Occipital lobe (tissue), 2 donors: ENCODE measurements around the gene SUSD6. TPM values are rescaled to one million over a fixed set of nuclear protein-coding genes. Genes with fewer than 3 reads are reported as not detected.
A peak's percentile ranks its signal among the peaks of the same experiment; 100 is the strongest.

Experiments
- DNase-seq: peaks from one replicate; lab custom pipeline; 2025; lab: John Stamatoyannopoulos, UW
- total RNA-seq: library from RNA; depleted of rRNA; stranded (reverse); fragments of >200 nt; gene quantifications from one replicate; pipeline ENCODE4 v1.2.3, GENCODE V29; 2014

Gene SUSD6
- total RNA-seq, 1 donor from 2014 or later: 6.1 TPM

DNA sequence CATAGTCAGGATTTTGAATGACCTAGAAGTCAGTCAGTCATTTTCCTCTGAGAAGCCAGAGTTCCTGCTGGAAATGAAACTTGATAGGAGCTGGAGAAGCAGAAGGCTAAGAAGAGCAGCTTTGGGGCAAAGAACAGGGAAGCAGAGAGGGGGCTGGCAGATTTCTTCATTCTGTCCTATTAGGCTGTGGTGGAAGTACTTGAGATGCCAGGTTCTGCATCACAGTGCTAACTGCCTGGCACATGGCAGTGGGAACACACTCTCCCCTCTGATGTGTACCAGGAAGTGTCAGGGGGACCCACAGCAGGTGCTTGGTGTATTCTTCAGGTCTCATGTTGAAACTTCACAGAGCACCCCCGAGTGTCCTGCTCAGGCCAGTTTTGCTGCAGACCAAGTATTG lies 61.0 kb downstream of the SUSD6 start:
- DNase-seq: no peak

DNA sequence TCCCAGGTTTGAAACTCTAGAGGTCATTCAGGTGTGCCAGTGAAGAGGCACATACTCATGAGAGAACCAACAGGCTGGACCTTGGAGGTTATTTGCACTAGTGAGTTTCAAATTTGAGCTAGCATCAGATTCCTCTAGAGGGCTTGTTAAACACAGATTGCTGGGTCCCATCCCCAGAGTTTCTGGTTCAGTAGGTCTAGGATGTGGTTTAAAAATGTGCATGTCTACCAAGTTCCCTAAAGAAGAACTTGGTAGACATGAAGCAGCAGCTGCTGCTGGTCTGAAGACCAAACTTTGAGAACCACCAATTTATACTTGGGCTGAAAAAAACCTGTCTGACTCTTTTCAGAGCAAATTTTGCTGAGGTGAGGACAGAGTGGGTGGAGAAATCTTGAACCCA lies 61.7 kb downstream of the SUSD6 start:
- no peak for DNase-seq

- DNase-seq: no peak
These were observed 62.3 kb downstream of the SUSD6 start for GRCh38 chr14:69673578-69674305.

- no peak for DNase-seq
These were observed 63.3 kb downstream of the SUSD6 start for GRCh38 chr14:69674546-69675244.

GRCh38 chr14:69675245-69675583 lies 63.8 kb downstream of the SUSD6 start:
- DNase-seq: no peak

- DNase-seq: no peak
These were observed 64.6 kb downstream of the SUSD6 start for GRCh38 chr14:69675877-69676416.

DNA sequence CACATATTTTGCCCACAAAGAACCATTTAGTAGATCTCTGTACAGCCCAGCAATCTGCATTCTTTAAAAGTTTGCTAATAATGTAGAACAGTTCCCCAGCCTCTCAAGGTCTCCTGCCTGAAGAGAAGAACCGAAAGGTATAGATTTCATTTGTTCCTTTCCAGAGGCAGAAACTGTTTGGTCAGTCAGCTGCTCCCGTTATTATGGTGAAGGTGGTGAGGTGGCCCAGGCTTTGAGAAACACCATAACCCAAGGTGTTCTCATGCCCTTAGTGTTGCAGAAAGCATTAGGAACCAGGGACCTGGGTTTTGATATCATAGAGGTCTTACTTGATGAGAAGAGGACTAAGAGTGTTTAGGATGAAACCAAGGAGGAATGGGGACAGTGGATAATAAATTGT lies 65.3 kb downstream of the SUSD6 start:
- DNase-seq: no peak

DNA sequence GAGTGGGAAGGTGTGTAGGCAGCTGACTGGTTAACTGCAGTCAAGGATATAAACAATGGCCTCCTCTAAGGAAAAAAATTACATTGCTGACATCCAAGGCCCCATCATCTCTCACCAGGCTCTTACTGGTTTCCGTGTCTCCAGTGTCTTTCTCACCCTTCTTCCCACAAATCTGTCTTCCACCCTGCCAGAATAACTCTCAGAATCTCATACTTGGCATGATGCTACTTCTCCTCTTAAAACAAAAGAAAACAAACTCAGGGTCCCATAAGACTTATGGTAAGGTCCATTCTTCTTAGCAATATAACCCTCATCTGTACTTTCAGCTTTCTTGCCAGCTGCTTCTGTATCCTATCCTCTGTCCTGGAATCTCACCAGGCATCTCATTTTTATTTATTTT lies 68.9 kb downstream of the SUSD6 start:
- DNase-seq: no peak

GRCh38 chr14:69682136-69682535 lies 70.7 kb downstream of the SUSD6 start:
- DNase-seq: no peak

DNA sequence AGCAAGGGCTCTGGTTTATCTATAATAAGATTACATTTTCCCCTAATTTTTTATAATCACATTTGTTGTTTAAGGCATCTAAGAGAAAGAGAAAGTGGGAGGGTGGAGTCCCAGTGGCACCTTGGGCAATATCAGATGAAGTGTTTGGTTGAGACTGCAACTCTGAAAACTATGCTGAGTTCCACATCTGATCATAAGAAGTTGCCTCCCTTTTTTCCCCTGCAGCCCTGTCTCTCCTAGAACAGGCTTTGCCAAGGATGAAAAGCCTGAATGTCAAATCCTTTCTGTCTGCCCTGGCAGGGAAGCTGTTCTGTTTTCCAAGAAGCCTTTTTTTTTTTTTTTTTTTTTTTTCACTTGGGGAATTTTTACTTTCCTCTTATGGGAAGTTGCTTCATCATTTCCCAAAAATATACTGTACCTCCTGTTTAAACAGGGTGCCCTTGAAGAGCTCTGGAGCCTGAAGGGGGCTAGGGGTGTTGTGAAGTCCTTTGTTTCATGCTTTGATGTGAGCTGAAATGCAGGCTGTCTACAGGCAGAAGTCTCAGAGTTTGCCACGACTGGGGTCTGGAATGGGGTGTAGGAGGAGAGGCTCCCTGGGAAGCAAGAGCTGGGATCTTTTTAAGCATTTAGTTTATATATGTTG lies 71.3 kb downstream of the SUSD6 start:
- no peak for DNase-seq

GRCh38 chr14:69683971-69684370 lies 72.6 kb downstream of the SUSD6 start:
- no peak for DNase-seq

GRCh38 chr14:69684461-69685217 lies 73.2 kb downstream of the SUSD6 start:
- DNase-seq: no peak

GRCh38 chr14:69685218-69685616 lies 73.8 kb downstream of the SUSD6 start:
- DNase-seq: no peak

GRCh38 chr14:69685716-69686115 lies 74.3 kb downstream of the SUSD6 start:
- peak; percentile 29 for DNase-seq

GRCh38 chr14:69687606-69688298 lies 76.4 kb downstream of the SUSD6 start:
- no peak for DNase-seq

- peak; percentile 60 for DNase-seq
These were observed 76.9 kb downstream of the SUSD6 start for GRCh38 chr14:69688299-69688649.

- no peak for DNase-seq
These were observed 78.6 kb downstream of the SUSD6 start for GRCh38 chr14:69690042-69690441.

GRCh38 chr14:69692594-69692993 lies 81.2 kb downstream of the SUSD6 start:
- DNase-seq: no peak

GRCh38 chr14:69693145-69693544 lies 81.7 kb downstream of the SUSD6 start:
- DNase-seq: no peak

DNA sequence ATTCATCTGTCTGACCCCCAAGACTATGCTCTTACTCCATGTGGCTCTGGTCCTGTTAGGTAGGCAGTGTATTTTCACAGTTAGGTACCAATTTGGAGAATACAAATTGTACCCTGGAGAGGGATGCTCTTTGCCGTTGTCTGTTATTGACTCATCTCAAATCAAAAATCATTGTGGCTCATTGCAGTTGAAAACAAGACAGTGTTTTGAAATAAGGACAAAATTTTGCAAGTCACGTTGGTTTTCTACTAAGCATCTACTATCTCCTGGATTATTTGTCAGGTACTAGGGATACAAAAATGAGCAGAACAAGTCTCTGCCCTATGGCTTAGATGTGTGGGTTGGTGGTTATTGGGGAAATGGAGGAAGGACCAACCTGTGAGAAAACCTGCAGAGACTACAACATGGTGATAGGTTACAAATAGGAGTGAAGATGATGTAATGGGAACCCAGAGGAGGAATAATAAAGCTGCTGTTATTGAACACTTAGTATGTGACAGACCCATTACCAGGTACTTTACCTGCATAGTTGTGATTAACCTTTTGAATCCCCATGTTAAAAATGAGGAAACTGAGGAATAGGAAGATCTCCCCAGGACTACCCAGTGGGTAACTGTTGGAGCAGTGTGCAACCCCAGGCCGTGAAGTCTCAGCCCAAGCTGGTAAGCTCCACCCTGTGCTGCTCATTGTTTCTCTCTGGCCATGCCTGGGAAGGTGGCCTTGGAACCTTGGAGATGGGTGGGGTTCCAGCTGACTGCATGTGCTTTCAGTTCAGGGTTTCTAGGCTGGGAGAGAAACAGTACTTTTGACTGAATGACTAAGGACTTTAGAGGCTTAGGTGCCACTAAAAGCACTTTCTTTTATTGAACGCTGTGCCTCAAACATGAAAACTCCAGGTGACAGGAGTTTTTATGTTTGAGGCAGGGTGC lies 82.7 kb downstream of the SUSD6 start:
- DNase-seq: no peak
